GM12878 (cell line): ENCODE results near the gene PSME3. TPM values are rescaled to one million over a fixed set of nuclear protein-coding genes. Genes with fewer than 3 reads are reported as not detected.
A peak's percentile ranks its signal among the peaks of the same experiment; 100 is the strongest.

Experiments
- ATAC-seq: fragments of 200-7000 bp; cut with Tn5 transposase; 3 replicates; pipeline ENCODE4 v1.9.1; 2020; ENCODE audit warnings: mild to moderate bottlenecking, moderate library complexity
- BruUV-seq: library from RNA; stranded (reverse); fragments of 400-500 nt; replicated peaks from 2 replicates; lab custom pipeline; 2021; lab: Mats Ljungman, UMichigan
- CTCF ChIA-PET: fragments of 300-600 bp; sonication (Branson Sonifier 250); formaldehyde crosslinking; extraction: SDS; loops from one replicate; lab custom pipeline; 2021; ENCODE audit warnings: inconsistent platforms; lab: Yijun Ruan, JAX
- POLR2A ChIA-PET: fragments of 350-600 bp; formaldehyde crosslinking; extraction: SDS; loops from one replicate; lab custom pipeline; 2021; ENCODE audit warnings: inconsistent platforms; lab: Charles Lee
- RAD21 ChIA-PET: fragments of 300-600 bp; sonication (Branson Sonifier 250); formaldehyde crosslinking; loops from one replicate; lab custom pipeline; 2023; ENCODE audit warnings: antibody characterized with exemption; ENCODE audit not compliant: unreplicated experiment; lab: Charles Lee
- SMC1A ChIA-PET: fragments of 300-600 bp; sonication (Branson Sonifier 250); formaldehyde crosslinking; loops from one replicate; lab custom pipeline; 2023; ENCODE audit not compliant: unreplicated experiment, uncharacterized antibody; lab: Charles Lee
- DNase-seq: peaks from one replicate; pipeline ENCODE4 v3.0.0-alpha.2; 2011; ENCODE audit warnings: low read depth, low spot score
- FAIRE-seq: peaks from 3 replicates; lab custom pipeline; 2011; peaks lifted over from hg19 to GRCh38; lab: Jason Lieb, UNC
- H2AFZ ChIP-seq: 2 replicates; pipeline ENCODE4 v1.6.0; 2011; ENCODE audit warnings: low read depth, low read length, control low read depth; ENCODE audit not compliant: control insufficient read depth
- H3K27ac ChIP-seq: 2 replicates; pipeline ENCODE4 v1.5.1; 2011; ENCODE audit warnings: control low read depth; ENCODE audit not compliant: control insufficient read depth, insufficient read depth
- H3K27me3 ChIP-seq, 2 experiments: replicated peaks in 1 of 2; 2 replicates each; pipeline versions ENCODE4 v1.6.0 to v1.6.1; 2011; ENCODE audit warnings: low read length in 1 of 2; ENCODE audit not compliant: control insufficient read depth in 2 of 2, insufficient read depth in 2 of 2
- H3K36me3 ChIP-seq, 2 experiments: 2 replicates each; pipeline ENCODE4 v1.5.1; 2011; ENCODE audit warnings: low read length in 1 of 2; ENCODE audit not compliant: control insufficient read depth in 2 of 2, insufficient read depth in 2 of 2
- H3K4me1 ChIP-seq: 2 replicates; pipeline ENCODE4 v1.6.1; 2011; ENCODE audit warnings: mild to moderate bottlenecking, low read length, moderate library complexity, mixed read lengths; ENCODE audit not compliant: control insufficient read depth, insufficient read depth
- H3K4me2 ChIP-seq: 2 replicates; pipeline ENCODE4 v1.6.0; 2011; ENCODE audit warnings: control low read depth; ENCODE audit not compliant: control insufficient read depth, insufficient read depth
- H3K4me3 ChIP-seq: fragments of 200-600 bp; sonication (generic); 2 replicates; pipeline ENCODE4 v1.5.1; 2016
- H3K79me2 ChIP-seq: 2 replicates; pipeline ENCODE4 v1.6.0; 2011; ENCODE audit warnings: low read length; ENCODE audit not compliant: control insufficient read depth, insufficient read depth
- H3K9ac ChIP-seq: 2 replicates; pipeline ENCODE4 v1.8.0; 2011; ENCODE audit warnings: low read length, control low read depth, mixed read lengths; ENCODE audit not compliant: control insufficient read depth, insufficient read depth
- H3K9me3 ChIP-seq: replicated peaks from 3 replicates; pipeline ENCODE4 v1.5.1; 2011; ENCODE audit warnings: mild to moderate bottlenecking, low read length; ENCODE audit not compliant: control insufficient read depth, insufficient read depth
- H4K20me1 ChIP-seq: 2 replicates; pipeline ENCODE4 v1.6.0; 2011; ENCODE audit not compliant: control insufficient read depth, insufficient read depth
- ATF7 ChIP-seq: fragments of 450-650 bp; IDR thresholded peaks from 2 replicates; pipeline ENCODE4 v1.6.1; 2016; ENCODE audit warnings: low read depth, mild to moderate bottlenecking
- IRF4 ChIP-seq: IDR thresholded peaks from 2 replicates; pipeline ENCODE4 v1.6.1; 2011; ENCODE audit warnings: low read depth, low read length
- LARP7 ChIP-seq: fragments of 450-650 bp; IDR thresholded peaks from 2 replicates; pipeline ENCODE4 v1.6.1; 2017; ENCODE audit warnings: mild to moderate bottlenecking
- MEF2A ChIP-seq: IDR thresholded peaks from 2 replicates; pipeline ENCODE4 v1.6.1; 2011; ENCODE audit warnings: low read depth, mild to moderate bottlenecking, low read length, moderate library complexity; ENCODE audit not compliant: insufficient read depth
- PAX8 ChIP-seq: fragments of 450-650 bp; IDR thresholded peaks from 2 replicates; pipeline ENCODE4 v1.6.1; 2017; ENCODE audit warnings: mild to moderate bottlenecking, moderate library complexity
- RELA ChIP-seq: fragments of 450-650 bp; IDR thresholded peaks from 2 replicates; pipeline ENCODE4 v1.8.0; 2014; ENCODE audit warnings: borderline replicate concordance; ENCODE audit not compliant: partially characterized antibody
- STAT3 ChIP-seq: IDR thresholded peaks from 2 replicates; pipeline ENCODE4 v1.6.1; 2011; ENCODE audit warnings: low read depth, low read length, improper control_type of control experiment
- ZNF274 ChIP-seq: IDR thresholded peaks from one replicate; pipeline ENCODE4 v1.8.0; 2011; ENCODE audit not compliant: insufficient read length, insufficient read depth
- WGBS: methylation state at CpG from one replicate; pipeline ENCODE4 v1.1.6; 2016; ENCODE audit warnings: low lambda C conversion rate; ENCODE audit not compliant: insufficient replicate concordance, insufficient coverage; ENCODE audit errors: missing lambda C conversion rate; 5-methylcytosine and 5-hydroxymethylcytosine counted together
- in situ Hi-C: fragments of 300-500 bp; cut with MboI; formaldehyde crosslinking; loops from 9 replicates; pipeline ENCODE4 v1.14.3; 2018; ENCODE audit warnings: mixed read lengths
- intact Hi-C: fragments of 100-400 bp; cut with micrococcal nuclease; formaldehyde crosslinking; loops from one replicate; pipeline ENCODE4 v1.14.2; 2022; ENCODE audit not compliant: unreplicated experiment
- polyA plus RNA-seq, 11 experiments: library from polyadenylated mRNA; depleted of rRNA in 4 of 11; unstranded in 6 of 11; stranded (reverse) in 5 of 11; fragments of >200 nt; fragmentation: Nextera tagmentation in 4 of 11; fragmentation: Illumina TruSeq in 1 of 11; extraction: Ambion mirVana in 4 of 11; extraction: Trizol in 1 of 11; gene quantifications; 1 replicate in 1 of 11; 2 replicates in 10 of 11; pipeline versions ENCODE4 v1.2.1 to v1.2.3, GENCODE V29; 2011 to 2016; ENCODE audit warnings: inconsistent platforms in 2 of 11, missing spikeins in 2 of 11, low read depth in 1 of 11
- total RNA-seq, 4 experiments: library from RNA; depleted of rRNA in 3 of 4; stranded (reverse); fragments of >200 nt in 3 of 4; fragmentation: Illumina TruSeq in 1 of 4; extraction: Trizol in 1 of 4; gene quantifications; 2 replicates each; pipeline versions ENCODE4 v1.2.1 to v1.2.3, GENCODE V29; 2013 to 2021
- TF ChIP-seq, protein P1 (sequence below): fragments of 450-650 bp; formaldehyde crosslinking; IDR thresholded peaks from 2 replicates; pipeline ENCODE4 v1.4.0; 2022; ENCODE audit warnings: mild to moderate bottlenecking, moderate library complexity

PSME3 gene
- total and polyA plus RNA-seq, 10 of the 15 experiments (the other 5 are each of a cell fraction or from before 2014, with no cell fraction given) = 26.9 to 330 (median 137) TPM

DNA sequence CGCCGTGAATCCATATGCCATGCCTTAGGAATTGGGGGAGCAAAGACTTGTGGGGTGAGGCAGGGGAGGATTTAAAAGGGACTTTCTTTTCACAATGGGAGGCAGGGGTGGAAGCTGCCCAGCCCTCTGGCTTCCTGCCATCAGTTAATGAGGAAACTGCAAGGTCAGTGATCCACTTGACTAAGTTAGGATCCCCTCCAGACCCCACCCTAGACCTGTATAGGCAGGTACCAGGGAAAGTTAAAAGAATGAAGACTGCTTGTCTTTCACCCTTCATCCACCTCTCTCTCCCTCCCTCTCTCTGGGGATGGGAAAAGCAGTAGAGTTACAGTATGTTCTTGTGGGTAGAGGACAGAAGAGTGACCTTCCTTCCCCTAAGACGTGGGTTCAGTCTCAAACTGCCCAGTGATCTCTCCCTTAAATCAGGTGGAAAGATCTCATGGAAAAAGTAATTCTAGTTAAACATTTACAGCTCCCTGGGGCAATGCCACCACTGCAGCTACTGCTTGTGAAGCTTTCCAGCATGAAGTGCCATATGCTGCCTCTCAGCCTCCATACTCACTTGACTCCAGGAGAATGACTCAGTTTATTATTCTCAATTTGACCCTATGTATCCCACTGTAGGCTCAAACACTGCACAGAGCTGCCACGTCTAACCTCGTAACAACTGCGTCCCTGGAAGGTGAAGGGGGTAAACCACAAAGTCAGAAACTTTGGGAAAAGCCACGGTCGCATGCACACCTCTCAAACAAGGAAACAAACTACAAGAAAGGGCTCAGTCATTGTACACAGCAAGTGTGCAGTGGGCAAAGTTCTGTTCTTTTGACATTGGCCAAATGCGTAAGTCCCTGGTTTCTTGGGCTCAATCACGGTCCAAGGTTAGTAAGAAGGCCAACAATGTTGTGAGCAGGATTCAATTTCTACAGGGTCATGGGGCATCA lies 35.9 kb upstream of the PSME3 start:
- ATAC-seq = no peak
- H3K36me3 ChIP-seq = no peaks in the 10 kb centered on the region
- no peaks in the 10 kb centered on the region for H4K20me1 ChIP-seq
- no peak for DNase-seq
- H3K9me3 ChIP-seq = no peaks in the 10 kb centered on the region
- RAD21 ChIA-PET = no interaction called here
- no peak for FAIRE-seq
- POLR2A ChIA-PET = interaction anchor here (0.6 kb wide), 1 partner anchor 38 kb away, joined by 7 read pairs; no protein-coding TSS in a partner anchor
- H3K4me1 ChIP-seq = peaks cover 10% of the 10 kb centered on the region
- H3K27ac ChIP-seq = no peak overlapping the region
- WGBS = 90% methylated on average over 10 of the region's 10 CpGs
- peaks cover 6% of the 10 kb centered on the region for H3K79me2 ChIP-seq
- CTCF ChIA-PET = interaction anchor here (0.5 to 2.9 kb wide), 8 partner anchors 9 to 362 kb away, joined by 3 to 11 read pairs (median 4); partner anchors contain the start of genes BECN1 and VPS25
- H3K4me2 ChIP-seq = peak overlapping the region; percentile 82
- no peak overlapping the region for H2AFZ ChIP-seq
- H3K4me3 ChIP-seq = peak overlapping the region; percentile 76
- peak overlapping the region; percentile 81 for H3K9ac ChIP-seq
- in situ Hi-C loops (no loop called here), intact Hi-C loops (no loop called here)
- SMC1A ChIA-PET = interaction anchor here (1.3 to 1.7 kb wide), 3 partner anchors 10 to 219 kb away, joined by 3 to 4 read pairs (median 3); no protein-coding TSS in a partner anchor
- no peak for TF ChIP-seq STAT3
- no peak for TF ChIP-seq ZNF274
- no peak for TF ChIP-seq RELA
- TF ChIP-seq PAX8 = no peak
- TF ChIP-seq, protein P1, sequence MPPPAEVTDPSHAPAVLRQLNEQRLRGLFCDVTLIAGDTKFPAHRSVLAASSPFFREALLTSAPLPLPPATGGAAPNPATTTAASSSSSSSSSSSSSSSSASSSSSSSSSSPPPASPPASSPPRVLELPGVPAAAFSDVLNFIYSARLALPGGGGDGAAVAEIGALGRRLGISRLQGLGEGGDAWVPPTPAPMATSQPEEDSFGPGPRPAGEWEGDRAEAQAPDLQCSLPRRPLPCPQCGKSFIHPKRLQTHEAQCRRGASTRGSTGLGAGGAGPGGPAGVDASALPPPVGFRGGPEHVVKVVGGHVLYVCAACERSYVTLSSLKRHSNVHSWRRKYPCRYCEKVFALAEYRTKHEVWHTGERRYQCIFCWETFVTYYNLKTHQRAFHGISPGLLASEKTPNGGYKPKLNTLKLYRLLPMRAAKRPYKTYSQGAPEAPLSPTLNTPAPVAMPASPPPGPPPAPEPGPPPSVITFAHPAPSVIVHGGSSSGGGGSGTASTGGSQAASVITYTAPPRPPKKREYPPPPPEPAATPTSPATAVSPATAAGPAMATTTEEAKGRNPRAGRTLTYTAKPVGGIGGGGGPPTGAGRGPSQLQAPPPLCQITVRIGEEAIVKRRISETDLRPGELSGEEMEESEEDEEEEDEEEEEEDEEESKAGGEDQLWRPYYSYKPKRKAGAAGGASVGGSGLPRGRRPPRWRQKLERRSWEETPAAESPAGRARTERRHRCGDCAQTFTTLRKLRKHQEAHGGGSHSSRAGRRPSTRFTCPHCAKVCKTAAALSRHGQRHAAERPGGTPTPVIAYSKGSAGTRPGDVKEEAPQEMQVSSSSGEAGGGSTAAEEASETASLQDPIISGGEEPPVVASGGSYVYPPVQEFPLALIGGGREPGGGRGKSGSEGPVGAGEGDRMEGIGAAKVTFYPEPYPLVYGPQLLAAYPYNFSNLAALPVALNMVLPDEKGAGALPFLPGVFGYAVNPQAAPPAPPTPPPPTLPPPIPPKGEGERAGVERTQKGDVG (CRISPR knock-in tag) = no peak
- no peak for TF ChIP-seq LARP7
- TF ChIP-seq ATF7 = no peak
- TF ChIP-seq IRF4 = no peak
- no peak for TF ChIP-seq MEF2A
- no peaks in the 10 kb centered on the region for H3K27me3 ChIP-seq
- BruUV-seq = TSS peak; percentile 92
